GM21825 (cell line): ENCODE data around the gene ACLY.
"Not testable (repeated sequence)": the region's sequence is repeated elsewhere in the genome, so short reads cannot be mapped to it uniquely, and the experiment has no call there.

Experiments used
- ATAC-seq: cut with Tn5 transposase; IDR thresholded peaks from one replicate; pipeline ENCODE4 v1.9.1; 2021; ENCODE audit warnings: mild to moderate bottlenecking, moderate library complexity; ENCODE audit not compliant: unreplicated experiment

ACLY gene

DNA sequence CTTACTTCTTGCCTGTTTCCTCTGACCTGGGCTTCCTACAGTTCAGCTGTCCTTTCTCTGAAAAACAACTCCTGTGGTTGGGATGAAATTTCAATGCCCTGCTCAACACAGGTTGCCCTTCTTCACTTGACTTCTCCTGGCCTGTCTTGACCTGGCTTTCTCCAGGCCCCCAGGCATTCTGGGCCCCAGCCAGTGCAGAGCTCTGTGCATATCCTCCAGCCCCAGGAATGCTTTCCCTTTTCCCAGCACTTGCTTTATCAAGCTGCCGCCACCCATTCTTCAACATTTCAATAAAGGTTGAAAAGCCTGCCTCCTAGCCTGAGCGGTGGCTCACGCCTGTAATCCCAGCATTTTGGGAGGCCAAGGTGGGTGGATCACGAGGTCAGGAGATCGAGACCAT lies 22.4 kb upstream of the ACLY start:
- ATAC-seq, result no peak

- ATAC-seq, result no peak
Measured at GRCh38 chr17:41939693-41940090, 20.9 kb upstream of the ACLY start.

DNA sequence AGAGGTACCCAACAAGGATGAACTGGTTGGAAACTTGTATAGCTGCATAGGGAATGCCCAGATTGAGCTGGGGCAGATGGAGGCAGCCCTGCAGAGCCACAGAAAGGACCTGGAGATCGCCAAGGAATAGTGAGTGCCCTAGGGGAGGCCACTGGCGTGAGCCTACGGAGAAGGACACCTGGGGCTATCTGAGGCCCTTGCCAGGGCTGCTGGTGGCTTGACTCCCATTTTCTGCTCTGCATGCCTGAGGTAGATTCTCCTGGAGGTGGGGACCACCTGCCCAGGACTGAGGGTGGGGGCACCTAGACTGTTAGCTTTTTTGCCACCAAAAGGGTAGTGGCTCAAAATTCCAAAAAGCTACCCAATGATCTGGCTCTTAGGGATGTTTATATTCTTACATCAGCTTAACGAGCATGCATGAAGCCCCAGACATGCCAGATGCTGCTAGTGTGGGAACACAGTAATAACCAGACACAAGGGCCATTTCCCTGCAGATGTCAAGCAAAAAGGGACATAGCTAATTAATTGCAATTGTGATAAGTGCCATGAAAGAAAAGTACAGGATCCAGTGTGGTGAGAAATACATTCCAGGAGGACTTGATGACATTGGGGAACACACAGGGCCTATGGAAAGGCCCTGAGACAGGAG lies 20.4 kb upstream of the ACLY start:
- ATAC-seq, result no peak

DNA sequence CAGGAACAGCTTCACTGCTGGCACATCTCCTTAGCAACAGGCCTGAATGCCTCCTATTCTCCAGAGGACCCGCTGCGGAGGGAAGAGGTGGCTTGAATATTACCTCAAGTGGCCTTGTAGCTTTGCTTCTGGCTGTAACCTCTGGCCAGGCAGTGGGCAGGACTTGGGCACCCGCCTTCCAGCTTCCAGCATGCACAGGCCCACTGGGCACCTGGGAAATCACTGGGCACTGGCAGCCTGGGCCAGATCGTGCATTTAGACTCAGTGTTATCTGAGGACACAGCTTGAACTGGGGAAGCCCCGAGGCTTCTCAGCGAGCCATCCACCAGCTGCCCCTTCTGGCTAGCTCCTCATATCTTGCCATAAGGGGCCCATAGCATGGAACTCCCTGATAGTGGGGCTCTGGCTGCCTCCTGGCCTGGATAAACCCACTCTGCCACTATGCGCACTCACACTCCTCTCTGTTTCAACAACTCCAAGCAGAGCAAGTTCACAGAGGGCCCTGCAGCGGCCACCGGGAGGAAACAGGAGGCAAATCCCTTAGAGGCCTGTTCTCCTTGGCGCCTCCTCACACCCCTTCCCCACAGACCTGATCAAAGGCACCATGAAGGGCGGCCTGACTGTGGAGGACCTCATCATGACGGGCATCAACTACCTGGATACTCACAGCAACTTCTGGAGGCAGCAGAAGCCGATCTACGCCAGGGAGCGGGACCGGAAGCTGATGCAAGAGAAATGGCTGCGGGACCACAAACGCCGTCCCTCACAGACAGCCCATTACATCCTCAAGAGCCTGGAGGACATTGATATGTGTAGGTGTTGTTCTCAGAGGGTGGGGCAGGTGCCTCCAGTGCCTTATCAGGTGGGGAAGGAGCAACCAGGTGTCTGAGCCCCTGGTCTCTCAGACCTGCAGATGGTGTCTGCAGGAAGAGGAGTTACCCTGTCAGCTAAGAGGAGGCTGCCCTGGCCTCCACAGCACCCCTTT lies 19.5 kb upstream of the ACLY start:
- no peak for ATAC-seq

GRCh38 chr17:41935641-41936040 lies 16.9 kb upstream of the ACLY start:
- ATAC-seq, result no peak

- no peak for ATAC-seq
Measured at GRCh38 chr17:41932816-41933389, 14.2 kb upstream of the ACLY start.

DNA sequence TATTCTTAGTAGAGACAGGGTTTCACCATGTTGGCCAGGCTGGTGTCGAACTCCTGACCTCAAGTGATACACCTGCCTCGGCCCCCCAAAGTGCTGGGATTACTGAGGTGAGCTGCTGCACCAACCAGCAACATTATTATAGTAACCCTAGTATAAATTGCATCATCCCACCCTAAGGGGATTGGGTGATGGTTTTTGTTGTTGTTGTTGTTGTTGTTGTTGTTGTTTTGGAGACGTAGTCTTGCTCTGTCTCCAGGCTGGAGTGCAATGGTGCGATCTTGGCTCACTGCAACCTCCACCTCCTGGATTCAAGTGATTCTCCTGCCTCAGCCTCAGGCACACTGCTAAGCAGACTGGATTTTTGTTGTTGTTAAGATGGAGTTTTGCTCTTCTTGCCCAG lies 13.0 kb upstream of the ACLY start:
- not testable (repeated sequence) for ATAC-seq

DNA sequence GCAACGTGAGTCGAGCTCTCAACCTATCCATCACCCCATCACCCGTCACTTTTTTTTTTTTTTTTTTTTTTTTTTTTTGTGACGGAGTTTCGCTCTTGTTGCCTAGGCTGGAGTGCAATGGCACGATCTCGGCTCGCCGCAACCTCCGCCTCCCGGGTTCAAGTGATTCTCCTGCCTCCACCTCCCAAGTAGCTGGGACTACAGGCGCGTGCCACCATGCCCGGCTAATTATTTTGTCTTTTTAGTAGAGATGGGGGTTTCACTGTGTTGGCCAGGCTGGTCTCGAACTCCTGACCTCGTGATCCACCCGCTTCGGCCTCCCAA lies 12.0 kb upstream of the ACLY start:
- ATAC-seq, result not testable (repeated sequence)

DNA sequence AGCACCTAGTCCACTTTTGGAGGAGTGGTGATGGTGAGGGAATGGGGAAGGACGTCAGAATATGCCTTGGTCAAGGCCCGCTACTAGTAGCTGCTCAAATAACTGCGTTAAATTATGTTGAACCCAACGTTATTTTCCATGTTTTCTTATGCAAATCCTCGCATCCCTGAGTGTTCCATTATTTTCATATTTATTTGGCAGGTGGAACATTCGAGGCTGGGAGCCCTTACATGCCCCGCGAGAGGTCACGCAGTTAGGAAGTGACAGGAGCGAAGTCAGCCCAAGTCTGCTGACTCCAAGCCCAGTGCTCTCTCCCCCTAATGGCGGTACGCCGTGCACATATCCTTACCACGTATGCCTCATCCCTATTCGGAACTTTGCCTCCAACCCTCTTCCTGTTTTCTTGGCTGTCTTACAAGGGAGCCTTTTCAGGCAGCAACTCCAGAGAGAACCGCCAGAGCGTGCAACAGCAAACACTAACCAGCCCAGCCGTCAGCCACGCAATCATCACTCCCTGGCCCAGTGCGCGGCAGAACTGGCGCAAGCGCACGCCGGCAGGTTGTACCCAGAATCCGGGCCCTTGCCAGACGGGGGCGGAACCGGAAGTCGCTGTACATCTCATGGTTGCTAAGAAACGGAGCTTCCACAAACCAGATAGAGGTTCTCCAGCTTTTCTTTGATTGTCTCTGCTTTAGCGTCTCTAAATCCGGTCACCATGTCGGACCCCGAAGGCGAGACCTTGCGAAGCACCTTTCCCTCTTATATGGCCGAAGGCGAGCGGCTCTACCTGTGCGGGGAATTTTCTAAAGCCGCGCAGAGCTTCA lies 11.5 kb upstream of the ACLY start, which contains the start of gene ODAD4:
Gene ODAD4 (plus strand): TSS at position 609 of the 824 bp plus-strand sequence. CDS start 107 bp downstream, at position 716.
- ATAC-seq, result peak; percentile 95

DNA sequence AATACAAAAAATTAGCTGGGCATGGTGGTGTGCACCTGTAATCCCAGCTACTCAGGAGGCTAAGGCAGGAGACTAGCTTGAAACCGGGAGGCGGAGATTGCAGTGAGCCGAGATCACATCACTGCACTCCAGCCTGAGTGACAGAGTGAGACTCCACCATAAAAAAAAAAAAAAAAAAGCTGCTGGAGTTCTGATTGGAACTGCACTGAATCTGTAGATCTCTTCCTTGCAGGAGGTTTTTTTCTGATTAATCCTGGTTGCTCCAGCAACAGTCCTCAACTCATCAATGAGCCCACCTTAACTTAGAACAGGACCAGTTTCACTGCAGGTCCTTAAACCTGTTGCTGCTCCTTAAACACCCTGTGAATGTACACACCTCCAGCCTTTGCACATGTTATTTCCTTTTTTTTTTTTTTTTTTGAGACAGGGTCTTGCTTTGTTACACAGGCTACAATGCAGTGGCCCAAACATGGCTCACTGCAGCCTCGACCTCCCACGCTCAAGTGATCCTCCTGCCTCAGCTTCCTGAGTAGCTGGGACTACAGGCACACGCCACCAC lies 10.0 kb upstream of the ACLY start:
- no peak for ATAC-seq

DNA sequence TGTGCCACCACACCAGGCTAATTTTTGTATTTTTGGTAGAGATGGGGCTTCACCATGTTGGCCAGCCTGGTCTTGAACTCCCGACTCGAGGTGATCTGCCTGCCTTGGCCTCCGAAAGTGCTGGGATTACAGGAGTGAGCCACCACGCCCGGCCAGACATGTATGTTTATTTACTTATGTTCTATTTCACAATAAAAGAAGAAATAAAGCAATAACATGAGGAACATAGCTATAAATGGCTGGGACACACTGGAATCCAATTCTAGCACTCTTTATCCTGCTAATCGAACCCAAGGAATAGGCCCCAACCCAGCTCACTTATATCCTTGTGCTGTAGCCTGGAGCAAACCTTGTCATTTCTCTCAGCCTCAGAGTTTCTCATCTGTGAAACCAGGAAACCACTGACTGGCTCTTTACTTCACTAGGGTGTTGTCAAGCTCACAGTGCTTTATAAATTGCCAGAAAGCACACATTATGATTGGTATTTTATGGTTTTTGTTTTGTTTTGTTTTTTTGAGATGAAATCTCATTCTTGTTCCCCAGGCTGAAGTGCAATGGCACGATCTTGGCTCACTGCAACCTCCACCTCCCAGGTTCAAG lies 7.3 kb upstream of the ACLY start:
- no peak for ATAC-seq

DNA sequence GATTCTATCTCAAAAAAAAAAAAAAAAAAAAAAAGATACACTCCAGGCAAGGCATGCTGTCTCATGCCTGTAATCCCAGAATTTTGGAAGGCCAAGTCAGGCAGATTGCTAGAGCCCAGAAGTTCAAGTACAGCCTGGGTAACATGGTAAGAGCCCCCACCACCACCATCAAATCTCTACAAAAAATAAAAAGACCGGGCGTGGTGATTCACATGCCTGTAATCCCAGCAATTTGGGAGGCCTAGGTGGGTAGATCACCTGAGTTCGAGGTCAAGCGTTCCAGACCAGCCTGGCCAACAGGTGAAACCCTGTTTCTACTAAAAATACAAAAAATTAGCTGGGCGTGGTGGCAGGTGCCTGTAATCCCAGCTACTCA lies 1.8 kb upstream of the ACLY start:
- no peak for ATAC-seq

DNA sequence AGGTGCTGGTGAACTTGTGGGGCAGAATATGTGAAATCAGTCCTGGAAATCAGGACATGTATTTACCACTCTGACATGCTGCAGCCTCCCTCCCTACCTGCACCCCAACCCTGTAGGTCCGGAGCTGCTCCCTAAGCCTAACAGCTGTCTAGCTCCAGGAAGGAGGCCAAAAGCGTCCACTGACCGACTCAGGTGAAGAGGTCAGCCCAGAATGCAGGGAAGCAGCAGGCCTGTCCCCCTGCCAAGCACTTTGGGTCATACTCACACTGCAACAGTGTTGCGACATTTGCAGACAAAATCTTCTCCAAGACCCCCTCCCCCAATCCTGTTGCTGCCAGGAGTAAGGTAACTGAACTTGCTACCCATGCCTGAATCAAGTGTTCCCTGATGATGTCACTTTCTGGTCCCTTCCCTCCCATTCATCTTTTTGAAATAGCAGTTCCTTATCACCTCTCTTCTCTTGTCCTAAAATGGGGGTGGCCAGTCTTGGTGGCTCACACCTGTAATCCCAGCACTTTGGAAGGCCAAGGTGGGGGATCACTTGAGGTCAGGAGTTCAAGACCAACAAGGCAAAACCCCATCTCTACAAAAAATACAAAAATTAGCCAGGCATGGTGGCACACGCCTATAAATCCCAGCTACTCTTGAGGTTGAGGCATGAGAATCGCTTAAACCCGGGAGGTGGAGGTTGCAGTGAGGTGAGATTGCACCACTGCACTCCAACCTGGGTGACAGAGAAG lies 1.3 kb upstream of the ACLY start:
- no peak for ATAC-seq

- peak; percentile 7 for ATAC-seq
Measured at GRCh38 chr17:41919165-41919817, 540 bp upstream of the ACLY start.

GRCh38 chr17:41917679-41918313 lies 955 bp downstream of the ACLY start:
- ATAC-seq, result peak; percentile 10

DNA sequence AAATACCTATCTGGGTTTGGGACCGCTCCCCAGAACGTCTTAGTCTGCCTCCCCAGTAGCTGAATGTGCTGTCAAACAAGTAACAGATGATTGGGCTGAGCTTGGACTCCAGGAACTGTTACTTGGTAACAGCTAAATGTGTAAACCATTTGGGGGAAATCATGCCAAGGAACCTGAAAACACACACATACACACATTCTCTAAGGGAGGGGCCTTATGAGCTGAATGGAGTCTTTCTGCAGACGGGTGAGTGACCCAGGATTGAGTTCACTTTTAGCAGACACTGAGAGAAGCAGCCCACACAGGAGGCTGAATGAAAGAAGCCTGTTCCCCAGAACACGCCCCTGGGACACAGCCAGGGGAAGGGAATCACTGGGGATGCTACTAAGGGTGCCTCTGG lies 1.6 kb downstream of the ACLY start:
- ATAC-seq, result no peak

GRCh38 chr17:41915566-41915965 lies 3.2 kb downstream of the ACLY start:
- no peak for ATAC-seq

DNA sequence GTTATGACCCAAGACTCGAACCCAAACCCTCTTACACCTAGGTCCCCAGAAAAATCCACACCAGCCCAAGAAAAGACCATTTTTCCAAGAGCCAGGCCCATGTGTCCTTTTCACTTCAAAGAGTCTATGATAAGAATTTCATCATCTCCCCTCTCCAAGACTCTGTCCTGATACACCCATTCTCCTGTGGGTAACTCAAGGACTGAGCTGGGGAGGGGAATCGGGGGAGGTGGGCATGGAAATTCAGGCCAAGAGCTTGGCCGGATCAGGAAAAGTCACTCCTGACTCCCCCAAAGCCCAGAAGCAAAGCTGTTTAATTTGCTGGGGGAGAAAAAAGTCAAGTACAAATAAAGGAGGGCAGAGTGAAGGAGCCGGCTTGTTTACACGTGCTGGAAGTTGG lies 3.7 kb downstream of the ACLY start:
- no peak for ATAC-seq

DNA sequence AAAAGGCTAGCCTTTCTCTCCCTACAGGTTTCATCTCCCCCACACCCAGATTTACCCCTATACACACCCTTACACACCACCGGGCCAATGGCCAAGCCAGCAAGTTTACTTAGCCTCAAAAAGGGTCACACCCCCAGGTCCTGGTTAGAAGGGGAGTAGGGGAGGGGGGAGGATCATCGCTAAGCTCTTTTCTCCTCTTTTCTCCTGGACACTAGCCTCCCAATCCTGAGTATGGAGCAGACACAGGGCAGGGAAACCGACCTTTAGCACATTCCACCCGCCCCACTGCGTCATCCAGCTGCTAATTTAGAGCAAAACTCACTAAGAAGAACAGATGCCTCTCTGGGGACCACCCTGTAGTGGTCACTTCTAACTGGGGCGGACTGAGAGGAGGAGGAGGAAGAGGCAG lies 4.4 kb downstream of the ACLY start:
- ATAC-seq, result no peak
